Measurements from ENCODE around the gene ATP10A. TPM values are rescaled to one million over a fixed set of nuclear protein-coding genes. Genes with fewer than 3 reads are reported as not detected.

Gene ATP10A
- total RNA-seq, 2 experiments from 2014 or later, result 0.06 TPM; not detected in 1

DNA sequence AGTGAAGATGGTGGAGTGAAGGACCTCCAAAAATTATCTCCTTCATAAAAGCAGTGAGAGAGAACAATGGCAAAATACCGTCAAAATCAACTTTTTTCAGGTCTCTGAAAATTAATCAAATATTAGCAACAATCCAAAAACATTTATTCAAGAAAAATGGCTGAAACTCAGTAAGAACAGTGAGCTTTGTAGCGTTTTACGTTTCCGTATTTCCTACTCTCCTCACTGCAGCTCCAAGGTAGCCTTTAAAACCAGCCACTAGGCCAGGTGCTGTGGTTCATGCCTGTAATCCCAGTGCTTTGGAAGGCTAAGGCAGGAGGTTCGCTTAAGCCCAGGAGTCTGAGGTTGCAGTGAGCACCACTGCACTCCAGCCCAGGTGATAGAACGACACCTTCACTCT lies 38.5 kb downstream of the ATP10A start:
- Histone ChIP-seq H3K9me2 (ENCODE audit: insufficient read depth, low read length) (no peaks in the 10 kb centered on the region), H3K4me2 (ENCODE audit: low read length) (no peak overlapping the region), H3K27ac (ENCODE audit: low read depth, low read length, poor library complexity, severe bottlenecking) (no peak overlapping the region), H3K4me3 (ENCODE audit: low read depth, low read length, poor library complexity, severe bottlenecking) (no peak overlapping the region), H2AFZ (ENCODE audit: low read length) (no peak overlapping the region), H3K79me2 (ENCODE audit: insufficient read depth, low read depth, low read length) (no peaks in the 10 kb centered on the region), H3K4me1 (ENCODE audit: insufficient read depth, low read length, poor library complexity, severe bottlenecking) (peaks cover 5% of the 10 kb centered on the region), H4K20me1 (ENCODE audit: insufficient read depth, low read length) (no peaks in the 10 kb centered on the region), H3K9me3 (ENCODE audit: low read length) (0 out of 2 replicates have a peak, but pooled peaks cover 4% of the 10 kb centered on the region), H3K36me3 (ENCODE audit: insufficient read depth, low read length) (no peaks in the 10 kb centered on the region)
- POLR2A ChIA-PET, result interaction anchor here (0.5 to 1.1 kb wide), 3 partner anchors 8 to 20 kb away, joined by 3 read pairs; no protein-coding TSS in a partner anchor
- DNase-seq (ENCODE audit: low spot score), result no peak
- BruUV-seq (replicated peaks), result no TSS peak
- intact Hi-C loops (cut with micrococcal nuclease; ENCODE audit: unreplicated experiment), result no loop called here
- no peak for TF ChIP-seq EZH2phosphoT487 (IDR thresholded peaks at IDR 0.05; ENCODE audit: borderline replicate concordance, low read depth, low read length)
- CTCF ChIA-PET (ENCODE audit: unreplicated experiment), result no interaction called here

DNA sequence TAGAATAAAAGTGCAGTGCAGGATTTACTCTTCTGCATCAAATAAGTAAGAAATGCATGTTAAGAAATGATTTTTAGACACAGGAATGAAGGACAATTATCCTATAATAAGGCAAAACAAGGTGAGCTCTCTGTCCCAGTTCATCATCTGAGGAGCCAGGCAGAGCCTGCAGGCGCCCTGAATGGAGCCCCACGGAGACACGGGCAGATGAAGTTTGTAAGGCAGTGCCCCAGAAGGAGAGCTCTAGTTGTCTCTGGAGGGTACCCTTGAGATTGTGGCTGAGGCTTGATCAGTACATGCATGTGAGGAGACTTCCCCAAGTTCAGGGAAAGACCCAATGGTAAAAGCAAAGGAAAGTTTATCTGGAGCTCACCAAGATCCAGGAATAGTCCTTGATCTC lies 50.3 kb downstream of the ATP10A start:
- Histone ChIP-seq H3K79me2 (ENCODE audit: insufficient read depth, low read depth, low read length) (no peaks in the 10 kb centered on the region), H4K20me1 (ENCODE audit: insufficient read depth, low read length) (no peaks in the 10 kb centered on the region), H2AFZ (ENCODE audit: low read length) (no peak overlapping the region; the same call in 1 of the 2 replicates), H3K4me3 (ENCODE audit: low read depth, low read length, poor library complexity, severe bottlenecking) (no peak overlapping the region), H3K36me3 (ENCODE audit: insufficient read depth, low read length) (no peaks in the 10 kb centered on the region), H3K9me2 (ENCODE audit: insufficient read depth, low read length) (no peaks in the 10 kb centered on the region), H3K4me1 (ENCODE audit: insufficient read depth, low read length, poor library complexity, severe bottlenecking) (peaks cover 28% of the 10 kb centered on the region), H3K27ac (ENCODE audit: low read depth, low read length, poor library complexity, severe bottlenecking) (no peak overlapping the region), H3K9me3 (ENCODE audit: low read length) (no peaks in the 10 kb centered on the region), H3K4me2 (ENCODE audit: low read length) (no peak overlapping the region)
- BruUV-seq (replicated peaks), result no TSS peak
- ChIA-PET POLR2A (interaction anchor here (0.7 to 2.1 kb wide), 4 partner anchors 10 to 54 kb away, joined by 3 to 10 read pairs (median 3); no protein-coding TSS in a partner anchor), CTCF (ENCODE audit: unreplicated experiment) (no interaction called here)
- no peak for DNase-seq (ENCODE audit: low spot score)
- intact Hi-C loops (cut with micrococcal nuclease; ENCODE audit: unreplicated experiment), result no loop called here
- TF ChIP-seq EZH2phosphoT487 (IDR thresholded peaks at IDR 0.05; ENCODE audit: borderline replicate concordance, low read depth, low read length), result no peak
- TF ChIP-seq, protein P1, sequence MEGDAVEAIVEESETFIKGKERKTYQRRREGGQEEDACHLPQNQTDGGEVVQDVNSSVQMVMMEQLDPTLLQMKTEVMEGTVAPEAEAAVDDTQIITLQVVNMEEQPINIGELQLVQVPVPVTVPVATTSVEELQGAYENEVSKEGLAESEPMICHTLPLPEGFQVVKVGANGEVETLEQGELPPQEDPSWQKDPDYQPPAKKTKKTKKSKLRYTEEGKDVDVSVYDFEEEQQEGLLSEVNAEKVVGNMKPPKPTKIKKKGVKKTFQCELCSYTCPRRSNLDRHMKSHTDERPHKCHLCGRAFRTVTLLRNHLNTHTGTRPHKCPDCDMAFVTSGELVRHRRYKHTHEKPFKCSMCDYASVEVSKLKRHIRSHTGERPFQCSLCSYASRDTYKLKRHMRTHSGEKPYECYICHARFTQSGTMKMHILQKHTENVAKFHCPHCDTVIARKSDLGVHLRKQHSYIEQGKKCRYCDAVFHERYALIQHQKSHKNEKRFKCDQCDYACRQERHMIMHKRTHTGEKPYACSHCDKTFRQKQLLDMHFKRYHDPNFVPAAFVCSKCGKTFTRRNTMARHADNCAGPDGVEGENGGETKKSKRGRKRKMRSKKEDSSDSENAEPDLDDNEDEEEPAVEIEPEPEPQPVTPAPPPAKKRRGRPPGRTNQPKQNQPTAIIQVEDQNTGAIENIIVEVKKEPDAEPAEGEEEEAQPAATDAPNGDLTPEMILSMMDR (conservative IDR thresholded peaks at IDR 0.05; ENCODE audit: low read length), result no peak

DNA sequence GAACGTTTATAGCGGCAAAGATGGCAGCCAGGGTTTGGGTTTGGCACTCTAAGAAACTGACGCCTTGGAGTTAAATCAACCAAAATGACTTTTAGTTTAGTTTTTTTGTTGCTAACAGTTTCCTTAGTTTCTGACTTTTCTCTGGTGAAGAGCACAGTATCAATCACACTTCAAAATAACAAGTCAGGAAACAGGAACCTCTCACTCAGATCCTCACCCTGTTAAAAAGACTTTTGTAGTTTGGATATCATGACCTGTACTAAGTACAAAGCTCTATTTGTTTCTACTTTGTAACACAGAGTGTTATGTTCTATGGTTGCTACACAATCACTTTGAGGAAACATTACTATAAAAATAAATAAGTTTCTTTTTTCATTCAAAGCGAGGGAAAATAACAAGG lies 51.1 kb downstream of the ATP10A start:
- no TSS peak for BruUV-seq (replicated peaks)
- POLR2A ChIA-PET, result interaction anchor here (0.6 to 2.1 kb wide), 4 partner anchors 9 to 122 kb away, joined by 3 to 10 read pairs (median 4); no protein-coding TSS in a partner anchor
- intact Hi-C loops (cut with micrococcal nuclease; ENCODE audit: unreplicated experiment), result no loop called here
- CTCF ChIA-PET (ENCODE audit: unreplicated experiment), result interaction anchor here (1.0 kb wide), 1 partner anchor 122 kb away, joined by 4 read pairs; no protein-coding TSS in a partner anchor
- no peaks in the 10 kb centered on the region for H3K36me3 ChIP-seq (ENCODE audit: insufficient read depth, low read length)
- peaks cover 28% of the 10 kb centered on the region for H3K4me1 ChIP-seq (ENCODE audit: insufficient read depth, low read length, poor library complexity, severe bottlenecking)
- H3K4me2 ChIP-seq (ENCODE audit: low read length), result peak overlapping the region; percentile 39
- no peak overlapping the region for H3K4me3 ChIP-seq (ENCODE audit: low read depth, low read length, poor library complexity, severe bottlenecking)
- H2AFZ ChIP-seq (ENCODE audit: low read length), result peak overlapping the region; percentile 67; the same call in 1 of the 2 replicates
- H3K9me2 ChIP-seq (ENCODE audit: insufficient read depth, low read length), result no peaks in the 10 kb centered on the region
- TF ChIP-seq, protein P1 (conservative IDR thresholded peaks at IDR 0.05; ENCODE audit: low read length), result no peak
- no peak for TF ChIP-seq EZH2phosphoT487 (IDR thresholded peaks at IDR 0.05; ENCODE audit: borderline replicate concordance, low read depth, low read length)
- no peak for DNase-seq (ENCODE audit: low spot score)
- H3K27ac ChIP-seq (ENCODE audit: low read depth, low read length, poor library complexity, severe bottlenecking), result no peak overlapping the region
- no peaks in the 10 kb centered on the region for H3K79me2 ChIP-seq (ENCODE audit: insufficient read depth, low read depth, low read length)
- H3K9me3 ChIP-seq (ENCODE audit: low read length), result no peaks in the 10 kb centered on the region
- no peaks in the 10 kb centered on the region for H4K20me1 ChIP-seq (ENCODE audit: insufficient read depth, low read length)
